A673 (cell line): Measurements from ENCODE around the gene VWA8. TPM values are rescaled to one million over a fixed set of nuclear protein-coding genes. Genes with fewer than 3 reads are reported as not detected.

ENCODE experiments used
- BruUV-seq: library from RNA; stranded (reverse); fragments of 400-500 nt; replicated peaks from 2 replicates; lab custom pipeline; 2021; lab: Mats Ljungman, UMichigan
- CTCF ChIA-PET: fragments of 300-600 bp; sonication (Branson Sonifier 250); formaldehyde crosslinking; loops from one replicate; lab custom pipeline; 2022; ENCODE audit warnings: antibody characterized with exemption; lab: Charles Lee
- POLR2A ChIA-PET: fragments of 300-600 bp; sonication (Branson Sonifier 250); formaldehyde crosslinking; loops from one replicate; lab custom pipeline; 2022; ENCODE audit warnings: antibody characterized with exemption; ENCODE audit not compliant: low non-redundant PET; lab: Charles Lee
- DNase-seq: peaks from one replicate; pipeline ENCODE4 v3.0.0-alpha.2; 2015; ENCODE audit warnings: low spot score
- H3K27ac ChIP-seq: fragments of 200-600 bp; sonication (generic); 2 replicates; pipeline ENCODE4 v1.5.1; 2016; ENCODE audit warnings: mixed run types, low read depth, mild to moderate bottlenecking, mixed read lengths, antibody characterized with exemption, low read length; ENCODE audit not compliant: poor library complexity, severe bottlenecking
- H3K27me3 ChIP-seq: fragments of 200-600 bp; sonication (generic); replicated peaks from 2 replicates; pipeline ENCODE4 v1.6.1; 2017; ENCODE audit warnings: mixed run types, low read depth, mild to moderate bottlenecking, mixed read lengths, antibody characterized with exemption, low read length; ENCODE audit not compliant: insufficient read depth, poor library complexity
- H3K36me3 ChIP-seq: fragments of 200-600 bp; sonication (generic); 2 replicates; pipeline ENCODE4 v1.6.1; 2016; ENCODE audit warnings: mixed run types, mild to moderate bottlenecking, mixed read lengths, antibody characterized with exemption, low read length; ENCODE audit not compliant: insufficient read depth, poor library complexity, severe bottlenecking
- H3K4me1 ChIP-seq: fragments of 200-600 bp; sonication (generic); 2 replicates; pipeline ENCODE4 v1.6.1; 2017; ENCODE audit warnings: mixed run types, mild to moderate bottlenecking, mixed read lengths, antibody characterized with exemption, low read length; ENCODE audit not compliant: insufficient read depth, poor library complexity, severe bottlenecking
- H3K4me3 ChIP-seq: fragments of 200-600 bp; sonication (generic); 2 replicates; pipeline ENCODE4 v1.5.1; 2016; ENCODE audit warnings: low read depth, mixed run types, mild to moderate bottlenecking, mixed read lengths, low read length; ENCODE audit not compliant: poor library complexity, severe bottlenecking
- H3K9me3 ChIP-seq: fragments of 200-600 bp; sonication (generic); 2 replicates; pipeline ENCODE4 v1.6.1; 2016; ENCODE audit warnings: mixed run types, low read depth, mild to moderate bottlenecking, mixed read lengths, antibody characterized with exemption, low read length; ENCODE audit not compliant: poor library complexity, severe bottlenecking
- CTCF ChIP-seq: fragments of 300-800, 200-600 bp; sonication (generic); conservative IDR thresholded peaks from 2 replicates; pipeline ENCODE4 v1.5.1; 2017; ENCODE audit warnings: low read depth, mild to moderate bottlenecking, antibody characterized with exemption, low read length, moderate library complexity, mixed read lengths
- EZH2 ChIP-seq: fragments of 200-600 bp; sonication (generic); IDR thresholded peaks from 2 replicates; pipeline ENCODE4 v1.6.1; 2017; ENCODE audit warnings: borderline replicate concordance, low read depth, mild to moderate bottlenecking, mixed read lengths, antibody characterized with exemption, low read length; ENCODE audit not compliant: poor library complexity, severe bottlenecking
- intact Hi-C: fragments of 100-400 bp; cut with micrococcal nuclease; formaldehyde crosslinking; loops from one replicate; pipeline ENCODE4 v1.10.0; 2022; ENCODE audit not compliant: unreplicated experiment
- total RNA-seq: library from RNA; stranded (reverse); gene quantifications from 2 replicates; pipeline ENCODE4 v1.2.3, GENCODE V29; 2021

The VWA8 gene
- total RNA-seq, 1 experiment from 2014 or later, result 18.5 TPM

- Histone ChIP-seq H3K36me3 (no peaks in the 10 kb centered on the region), H3K27ac (no peak overlapping the region), H3K4me3 (no peak overlapping the region), H3K27me3 (no peaks in the 10 kb centered on the region), H3K9me3 (no peaks in the 10 kb centered on the region), H3K4me1 (peaks cover 7% of the 10 kb centered on the region)
- ChIA-PET CTCF (no interaction called here), POLR2A (no interaction called here)
- no peak for TF ChIP-seq EZH2
- TF ChIP-seq CTCF, result no peak
- no peak for DNase-seq
- BruUV-seq, result no TSS peak
- intact Hi-C loops, result no loop called here
Observed at GRCh38 chr13:41766439-41766838, 194.5 kb downstream of the VWA8 start.

- H3K4me1 ChIP-seq, result peaks cover 7% of the 10 kb centered on the region
- no peak for DNase-seq
- TF ChIP-seq CTCF (no peak), EZH2 (no peak)
- no peaks in the 10 kb centered on the region for H3K36me3 ChIP-seq
- ChIA-PET POLR2A (no interaction called here), CTCF (no interaction called here)
- no peak overlapping the region for H3K4me3 ChIP-seq
- H3K9me3 ChIP-seq, result no peaks in the 10 kb centered on the region
- no peaks in the 10 kb centered on the region for H3K27me3 ChIP-seq
- BruUV-seq, result no TSS peak
- no peak overlapping the region for H3K27ac ChIP-seq
- intact Hi-C loops, result no loop called here
Observed at GRCh38 chr13:41765813-41766212, 195.1 kb downstream of the VWA8 start.

- no peaks in the 10 kb centered on the region for H3K36me3 ChIP-seq
- BruUV-seq, result no TSS peak
- intact Hi-C loops, result no loop called here
- H3K4me3 ChIP-seq, result no peak overlapping the region
- ChIA-PET POLR2A (no interaction called here), CTCF (no interaction called here)
- no peaks in the 10 kb centered on the region for H3K27me3 ChIP-seq
- no peak for TF ChIP-seq EZH2
- TF ChIP-seq CTCF, result no peak
- no peak for DNase-seq
- no peak overlapping the region for H3K27ac ChIP-seq
- H3K4me1 ChIP-seq, result peaks cover 7% of the 10 kb centered on the region
- H3K9me3 ChIP-seq, result no peaks in the 10 kb centered on the region
Observed at GRCh38 chr13:41765020-41765419, 195.9 kb downstream of the VWA8 start.
